HG03457 (cell line): ENCODE data around the gene EGR4.

Experiments used
- ATAC-seq: cut with Tn5 transposase; IDR thresholded peaks from one replicate; pipeline ENCODE4 v1.9.1; 2021; ENCODE audit warnings: moderate number of reproducible peaks; ENCODE audit not compliant: unreplicated experiment

The EGR4 gene

GRCh38 chr2:73250872-73251846 lies 42.2 kb downstream of the EGR4 start:
- no peak for ATAC-seq

DNA sequence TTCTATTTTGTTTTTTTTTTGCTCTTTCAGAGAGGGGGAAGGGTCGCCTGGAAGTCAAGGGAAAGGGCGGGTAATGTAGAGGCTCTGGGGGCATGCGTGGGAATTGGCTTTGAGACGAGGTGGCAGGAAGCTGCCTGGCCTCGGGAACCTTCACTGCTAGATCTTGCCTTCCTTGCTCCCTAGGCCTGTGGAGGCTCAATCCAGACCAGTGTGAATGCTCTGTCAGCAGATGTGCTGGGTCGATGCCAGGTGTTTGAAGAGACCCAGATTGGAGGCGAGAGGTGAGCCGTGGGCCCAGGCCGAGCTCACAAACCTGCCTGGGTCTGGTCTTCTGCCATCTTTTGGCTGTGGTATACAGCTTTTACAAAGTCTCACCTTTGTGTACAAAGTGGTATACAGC lies 43.7 kb downstream of the EGR4 start:
- ATAC-seq: no peak

GRCh38 chr2:73246850-73247249 lies 46.5 kb downstream of the EGR4 start:
- no peak for ATAC-seq

DNA sequence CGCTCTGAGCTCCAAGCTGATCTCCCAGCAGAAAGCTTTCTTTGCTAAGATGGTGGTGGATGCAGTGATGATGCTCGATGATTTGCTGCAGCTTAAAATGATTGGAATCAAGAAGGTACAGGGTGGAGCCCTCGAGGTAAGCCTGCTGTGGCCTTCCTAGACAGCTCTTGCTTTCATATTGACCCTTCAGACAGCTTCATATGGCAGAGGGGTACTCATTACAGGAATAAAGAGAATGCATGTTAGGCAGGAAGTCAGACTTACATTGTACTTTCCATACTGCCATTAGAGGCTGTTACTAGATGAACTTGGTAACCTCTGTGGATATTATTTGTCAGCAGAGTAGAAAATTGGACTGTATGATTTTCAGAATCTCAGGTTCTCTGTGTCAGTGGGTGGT lies 48.8 kb downstream of the EGR4 start:
- no peak for ATAC-seq

DNA sequence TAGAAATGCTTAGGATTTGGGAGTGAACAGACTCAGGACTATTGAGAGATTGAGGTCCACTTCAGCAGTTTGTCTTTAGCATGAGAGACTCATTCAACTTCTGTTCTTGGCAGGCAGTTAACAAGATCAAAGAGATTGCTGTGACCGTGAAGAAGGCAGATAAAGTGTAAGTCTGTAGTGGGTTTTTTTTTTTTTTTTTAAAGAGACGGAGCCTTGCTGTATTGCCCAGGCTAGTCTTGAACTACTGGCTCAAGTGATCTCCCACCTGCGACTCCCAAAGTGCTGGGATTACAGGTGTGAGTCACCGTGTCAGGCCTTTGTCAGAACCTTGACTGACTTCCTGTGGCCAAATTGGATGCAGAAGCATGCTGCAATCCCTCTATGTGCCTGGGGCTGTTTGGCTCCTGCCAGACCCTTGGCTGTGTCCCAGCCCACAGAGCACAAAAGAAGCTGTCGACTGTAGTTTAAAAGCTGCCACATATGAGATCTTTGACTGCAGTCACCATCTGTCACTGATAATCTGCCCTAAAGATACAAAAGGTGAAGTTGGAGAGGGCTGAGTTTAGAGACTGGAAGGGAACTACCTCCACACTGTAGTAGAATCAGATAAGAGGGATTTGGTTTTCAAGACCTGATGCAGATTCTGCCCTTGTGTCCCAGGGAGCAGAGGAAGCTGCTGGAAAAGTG lies 49.3 kb downstream of the EGR4 start:
- no peak for ATAC-seq
